Measurements from ENCODE around the gene GPR173.

Gene GPR173

GRCh38 chrX:53089925-53090324, 41.3 kb downstream of the GPR173 start:
- DNase-seq, result no peak

- DNase-seq, result no peak
Observed at GRCh38 chrX:53091354-53091753, 42.8 kb downstream of the GPR173 start.

GRCh38 chrX:53093177-53093655, 44.6 kb downstream of the GPR173 start:
- peak; percentile 76 for DNase-seq

GRCh38 chrX:53093748-53094581, 45.4 kb downstream of the GPR173 start, which contains the start of gene KANTR:
Gene KANTR (plus strand): TSS chrX:53094142. CDS start chrX:53124273, 30,131 bp downstream.
- peak; percentile 96 for DNase-seq

GRCh38 chrX:53094582-53094905, 46.0 kb downstream of the GPR173 start:
- DNase-seq, result no peak

GRCh38 chrX:53095796-53096195, 47.2 kb downstream of the GPR173 start:
- no peak for DNase-seq

- no peak for DNase-seq
Observed at GRCh38 chrX:53114864-53115549, 66.4 kb downstream of the GPR173 start.

GRCh38 chrX:53115550-53115874, 66.9 kb downstream of the GPR173 start:
- no peak for DNase-seq

- peak; percentile 7 for DNase-seq
Observed at GRCh38 chrX:53116101-53116500, 67.5 kb downstream of the GPR173 start.

- DNase-seq, result no peak
Observed at GRCh38 chrX:53122013-53122412, 73.4 kb downstream of the GPR173 start.

- DNase-seq, result peak; percentile 4
Observed at GRCh38 chrX:53125506-53125905, 76.9 kb downstream of the GPR173 start.

GRCh38 chrX:53126377-53126776, 77.8 kb downstream of the GPR173 start:
- no peak for DNase-seq

GRCh38 chrX:53128097-53128749, 79.6 kb downstream of the GPR173 start:
- DNase-seq, result peak; percentile 6
